NOMO-1 treated with dmso at 0.1 percent for 144 hours (cell line): ENCODE measurements around the gene LYZL2.
A peak's percentile ranks its signal among the peaks of the same experiment; 100 is the strongest.
"Not testable (repeated sequence)": the region's sequence is repeated elsewhere in the genome, so short reads cannot be mapped to it uniquely, and the experiment has no call there.

Source experiments
- DNase-seq: peaks from one replicate; lab custom pipeline; 2025; ENCODE audit not compliant: unreplicated experiment; lab: John Stamatoyannopoulos, UW

The LYZL2 gene

GRCh38 chr10:30596013-30596412, 33.5 kb downstream of the LYZL2 start:
- DNase-seq, result no peak

- DNase-seq, result no peak
Observed at GRCh38 chr10:30594077-30594476, 35.5 kb downstream of the LYZL2 start.

DNA sequence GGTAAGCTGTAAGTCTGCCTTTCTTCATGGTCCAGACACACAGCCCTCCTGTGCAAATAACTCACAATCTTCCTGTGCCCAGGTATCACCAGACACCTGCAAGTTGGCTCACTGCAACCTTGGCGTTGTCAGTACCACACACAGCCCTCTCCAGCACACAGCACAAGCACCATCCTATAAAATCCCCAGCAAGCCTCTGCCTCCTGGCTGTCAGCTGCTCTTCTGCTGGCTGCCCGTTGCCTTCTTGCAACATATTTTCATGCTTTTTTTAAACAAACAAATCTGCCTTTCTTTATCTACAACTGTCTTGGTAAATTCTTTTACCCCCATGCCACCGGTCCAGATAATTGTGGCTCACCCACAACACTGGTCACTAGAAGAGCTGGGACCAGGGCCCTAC, 36.8 kb downstream of the LYZL2 start:
- not testable (repeated sequence) for DNase-seq

- DNase-seq, result peak; percentile 33
Observed at GRCh38 chr10:30591249-30591670, 38.3 kb downstream of the LYZL2 start.

- no peak for DNase-seq
Observed at GRCh38 chr10:30589441-30589840, 40.1 kb downstream of the LYZL2 start.

DNA sequence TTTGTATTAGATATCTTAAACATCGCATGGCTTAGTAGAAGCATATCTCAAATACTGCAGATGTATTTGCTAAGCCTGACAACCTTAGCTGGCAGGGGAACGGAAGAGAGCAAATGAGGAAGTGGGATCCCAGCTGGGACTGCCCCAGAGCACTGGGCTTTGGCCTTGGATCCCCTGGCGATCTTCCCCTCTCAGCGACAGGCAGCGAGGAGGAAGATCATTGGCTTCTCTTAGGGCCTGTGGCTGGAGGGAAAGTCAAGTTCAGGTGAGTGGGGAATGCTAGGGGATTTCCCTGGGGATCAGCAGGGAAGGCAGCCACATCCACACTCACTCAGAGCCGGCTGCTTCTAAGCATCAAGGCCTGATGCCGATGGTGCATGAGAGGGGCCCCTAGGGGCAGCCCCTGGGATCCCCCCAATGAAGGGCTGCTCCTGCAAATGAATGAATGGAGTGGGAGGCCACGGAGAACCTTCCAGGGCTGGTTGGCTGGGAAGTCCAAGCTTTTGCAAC, 42.0 kb downstream of the LYZL2 start:
- peak; percentile 69 for DNase-seq

DNA sequence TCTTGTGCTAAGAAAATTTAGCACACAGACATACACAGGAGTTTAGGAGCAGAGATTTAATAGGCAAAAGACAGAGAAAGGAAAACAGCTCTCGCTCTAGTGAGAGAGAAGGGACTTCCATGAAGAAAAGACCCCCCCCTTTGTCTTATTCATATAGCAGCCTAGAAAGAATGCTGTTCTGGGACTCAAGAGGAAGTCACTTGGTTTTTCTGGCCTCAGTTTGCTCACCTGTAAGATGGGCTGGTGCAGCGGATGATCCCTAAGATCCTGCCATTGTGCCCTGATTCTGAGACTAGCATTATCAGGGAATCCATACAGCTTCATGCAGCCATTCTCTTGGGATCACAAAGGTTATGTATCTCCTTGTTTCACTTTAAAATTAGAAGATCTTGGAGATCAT, 42.7 kb downstream of the LYZL2 start:
- no peak for DNase-seq

GRCh38 chr10:30583778-30584415, 45.7 kb downstream of the LYZL2 start:
- no peak for DNase-seq

- DNase-seq, result no peak
Observed at GRCh38 chr10:30581779-30582380, 47.7 kb downstream of the LYZL2 start.

DNA sequence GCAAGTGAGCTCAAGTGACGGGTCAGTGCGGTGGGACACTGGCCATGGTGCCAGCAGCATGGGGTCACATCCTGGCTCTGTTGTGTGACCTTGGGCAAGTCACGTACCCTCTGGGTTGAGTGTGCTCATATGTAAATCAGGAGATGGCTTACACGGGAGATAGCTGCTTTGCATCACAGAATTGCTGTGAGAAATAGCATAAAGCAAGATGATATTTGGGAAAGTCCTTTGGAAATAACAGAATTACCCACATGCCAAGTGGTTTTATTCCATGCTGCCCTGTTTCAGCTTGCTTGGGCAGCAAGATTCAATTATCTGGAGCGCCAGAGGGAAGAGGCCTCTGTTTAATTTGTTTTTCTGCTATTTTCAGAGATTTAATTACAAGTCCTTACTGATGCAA, 48.9 kb downstream of the LYZL2 start:
- no peak for DNase-seq

DNA sequence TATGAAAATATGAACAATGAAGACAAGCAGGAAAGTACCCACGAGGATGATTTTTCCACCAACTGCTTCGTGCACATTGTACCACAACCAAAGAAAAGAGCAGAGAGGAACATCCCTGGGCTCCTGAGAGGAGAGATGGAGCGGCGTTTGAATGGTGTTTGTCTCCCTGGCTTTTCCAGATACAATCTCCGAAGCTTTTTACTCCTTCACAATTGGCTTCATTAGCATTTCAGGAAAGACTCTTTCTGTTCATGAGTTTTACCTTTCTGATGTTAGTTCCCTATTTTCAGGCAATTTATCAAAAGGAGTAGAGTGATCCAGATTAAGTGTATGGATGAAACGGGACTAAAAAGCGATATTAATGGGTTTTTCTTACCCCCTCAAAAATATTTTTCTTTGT, 49.3 kb downstream of the LYZL2 start:
- no peak for DNase-seq

GRCh38 chr10:30579574-30579973, 50.0 kb downstream of the LYZL2 start:
- DNase-seq, result no peak

GRCh38 chr10:30577048-30577447, 52.5 kb downstream of the LYZL2 start:
- no peak for DNase-seq

- no peak for DNase-seq
Observed at GRCh38 chr10:30576641-30577040, 52.9 kb downstream of the LYZL2 start.

- no peak for DNase-seq
Observed at GRCh38 chr10:30574432-30574796, 55.1 kb downstream of the LYZL2 start.

DNA sequence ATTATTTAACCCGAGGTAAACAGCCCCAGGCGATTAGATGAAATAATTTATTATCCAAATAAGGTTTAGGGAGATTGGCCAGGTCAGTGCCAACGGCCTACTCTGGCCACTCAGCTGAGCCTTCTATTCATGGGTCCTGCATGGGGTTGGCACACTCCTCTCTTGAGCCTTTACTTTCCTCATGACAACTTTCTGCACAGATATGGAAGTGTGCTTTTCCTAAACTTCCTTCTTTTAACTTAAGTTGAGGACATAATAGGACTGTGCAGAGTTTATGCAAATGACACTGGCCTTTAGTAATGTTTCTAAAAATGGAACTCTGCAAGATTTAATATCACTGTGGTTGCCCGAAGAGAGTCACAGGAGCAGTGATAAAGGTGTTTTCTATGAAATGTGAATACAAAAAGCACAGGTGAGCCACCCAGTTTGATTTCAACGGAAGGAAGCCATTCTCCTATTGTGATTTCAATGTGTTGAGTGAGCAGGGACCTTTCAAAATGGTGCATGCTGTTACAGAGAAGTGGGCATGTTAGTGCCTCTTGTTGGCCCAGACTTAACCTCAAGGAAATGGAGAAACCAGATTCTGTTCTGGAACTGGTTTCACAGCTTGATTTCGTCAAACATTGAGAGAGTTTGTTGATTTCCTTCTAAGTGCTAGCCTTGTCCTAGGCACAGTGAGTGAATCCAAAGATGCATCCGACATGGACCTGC, 55.7 kb downstream of the LYZL2 start:
- DNase-seq, result no peak

GRCh38 chr10:30565449-30565848, 64.1 kb downstream of the LYZL2 start:
- DNase-seq, result no peak

- no peak for DNase-seq
Observed at GRCh38 chr10:30562787-30563186, 66.8 kb downstream of the LYZL2 start.
